HEK293 (cell line): ENCODE results near the gene COQ3.

Experiments
- CTCF ChIA-PET: fragments of 350-600 bp; formaldehyde crosslinking; extraction: SDS; loops from one replicate; lab custom pipeline; 2021; ENCODE audit warnings: antibody characterized with exemption; lab: Yijun Ruan, JAX
- POLR2A ChIA-PET: fragments of 300-600 bp; formaldehyde crosslinking; extraction: SDS; loops from one replicate; lab custom pipeline; 2020; ENCODE audit warnings: antibody characterized with exemption, inconsistent platforms; lab: Yijun Ruan, JAX
- H3K27ac ChIP-seq: fragments of 200-500 bp; sonication (Bioruptor generic); 2 replicates; pipeline ENCODE4 v1.5.1; 2014; ENCODE audit warnings: low read depth, low read length, control low read depth, inconsistent platforms; ENCODE audit errors: extremely low read depth
- H3K36me3 ChIP-seq, 2 experiments: fragments of 200-500 bp in 1 of 2; sonication (Bioruptor generic) in 1 of 2; 1 replicate in 1 of 2; 2 replicates in 1 of 2; pipeline ENCODE4 v1.5.1; 2014 to 2017; ENCODE audit warnings: inconsistent platforms in 2 of 2, low read length in 2 of 2; ENCODE audit not compliant: control insufficient read depth in 2 of 2, insufficient read depth in 1 of 2
- H3K4me1 ChIP-seq: fragments of 200-500 bp; sonication (Bioruptor generic); 2 replicates; pipeline ENCODE4 v1.5.1; 2014; ENCODE audit warnings: mild to moderate bottlenecking, low read length, inconsistent platforms; ENCODE audit not compliant: control insufficient read depth, insufficient read depth
- H3K4me3 ChIP-seq: 2 replicates; pipeline ENCODE4 v1.5.1; 2011; ENCODE audit warnings: low read depth, mild to moderate bottlenecking, control low read depth, low read length, moderate library complexity
- H3K9me3 ChIP-seq: fragments of 200-500 bp; sonication (Bioruptor generic); 2 replicates; pipeline ENCODE4 v1.5.1; 2014; ENCODE audit warnings: low read depth, low read length, inconsistent platforms; ENCODE audit not compliant: control insufficient read depth, insufficient read depth
- GLI4 ChIP-seq: fragments of 450-650 bp; formaldehyde crosslinking; IDR thresholded peaks from 2 replicates; pipeline ENCODE4 v1.5.1; 2016; ENCODE audit warnings: missing biosample characterization, missing genetic modification characterization
- ZBTB20 ChIP-seq: fragments of 450-650 bp; formaldehyde crosslinking; IDR thresholded peaks from 2 replicates; pipeline ENCODE4 v1.5.1; 2016; ENCODE audit warnings: missing biosample characterization, missing genetic modification characterization
- ZBTB7A ChIP-seq: fragments of 450-650 bp; formaldehyde crosslinking; IDR thresholded peaks from 2 replicates; pipeline ENCODE4 v1.5.1; 2016; ENCODE audit warnings: low read depth, missing biosample characterization, missing genetic modification characterization
- ZBTB8A ChIP-seq: fragments of 450-650 bp; formaldehyde crosslinking; IDR thresholded peaks from 2 replicates; pipeline ENCODE4 v1.5.1; 2016; ENCODE audit warnings: missing biosample characterization, missing genetic modification characterization
- ZNF121 ChIP-seq: fragments of 450-650 bp; formaldehyde crosslinking; IDR thresholded peaks from 2 replicates; pipeline ENCODE4 v1.5.1; 2016; ENCODE audit warnings: missing biosample characterization, missing genetic modification characterization
- ZNF157 ChIP-seq: fragments of 450-650 bp; formaldehyde crosslinking; IDR thresholded peaks from 2 replicates; pipeline ENCODE4 v1.5.1; 2016; ENCODE audit warnings: missing biosample characterization, missing genetic modification characterization
- ZNF19 ChIP-seq: fragments of 450-650 bp; formaldehyde crosslinking; IDR thresholded peaks from 2 replicates; pipeline ENCODE4; 2016; ENCODE audit warnings: missing biosample characterization, missing genetic modification characterization, low read depth
- ZNF335 ChIP-seq: fragments of 450-650 bp; formaldehyde crosslinking; conservative IDR thresholded peaks from 2 replicates; pipeline ENCODE4 v1.5.1; 2016; ENCODE audit warnings: missing biosample characterization, missing genetic modification characterization
- ZNF394 ChIP-seq: fragments of 450-650 bp; formaldehyde crosslinking; IDR thresholded peaks from 2 replicates; pipeline ENCODE4 v1.5.1; 2016; ENCODE audit warnings: missing biosample characterization, missing genetic modification characterization, mild to moderate bottlenecking, moderate library complexity, borderline replicate concordance
- ZNF449 ChIP-seq: fragments of 450-650 bp; formaldehyde crosslinking; IDR thresholded peaks from 2 replicates; pipeline ENCODE4 v1.5.1; 2017; ENCODE audit warnings: missing biosample characterization, mild to moderate bottlenecking, missing genetic modification characterization, moderate library complexity
- ZNF501 ChIP-seq: fragments of 450-650 bp; formaldehyde crosslinking; IDR thresholded peaks from 2 replicates; pipeline ENCODE4 v1.5.1; 2016; ENCODE audit warnings: missing biosample characterization, missing genetic modification characterization
- ZNF555 ChIP-seq: fragments of 450-650 bp; formaldehyde crosslinking; conservative IDR thresholded peaks from 2 replicates; pipeline ENCODE4 v1.5.1; 2017; ENCODE audit warnings: missing biosample characterization, mild to moderate bottlenecking, missing genetic modification characterization, inconsistent platforms
- ZNF610 ChIP-seq: fragments of 450-650 bp; formaldehyde crosslinking; IDR thresholded peaks from 2 replicates; pipeline ENCODE4 v1.5.1; 2016; ENCODE audit warnings: missing biosample characterization, missing genetic modification characterization, borderline replicate concordance
- ZNF660 ChIP-seq: fragments of 450-650 bp; IDR thresholded peaks from 2 replicates; pipeline ENCODE4 v1.5.1; 2018; ENCODE audit warnings: missing biosample characterization, mild to moderate bottlenecking, missing genetic modification characterization
- ZNF76 ChIP-seq: fragments of 450-650 bp; formaldehyde crosslinking; IDR thresholded peaks from 2 replicates; pipeline ENCODE4; 2016; ENCODE audit warnings: low read depth, missing biosample characterization, missing genetic modification characterization, borderline replicate concordance
- ZNF768 ChIP-seq: fragments of 450-650 bp; formaldehyde crosslinking; IDR thresholded peaks from 2 replicates; pipeline ENCODE4 v1.5.1; 2018; ENCODE audit warnings: missing biosample characterization, mild to moderate bottlenecking, missing genetic modification characterization
- ZNF792 ChIP-seq: fragments of 450-650 bp; formaldehyde crosslinking; IDR thresholded peaks from 2 replicates; pipeline ENCODE4 v1.5.1; 2016; ENCODE audit warnings: missing biosample characterization, missing genetic modification characterization
- TF ChIP-seq, protein P1 (sequence below): fragments of 450-650 bp; formaldehyde crosslinking; IDR thresholded peaks from 2 replicates; pipeline ENCODE4 v1.5.1; 2016; ENCODE audit warnings: missing biosample characterization, missing genetic modification characterization
- TF ChIP-seq, protein P2 (sequence below): fragments of 450-650 bp; formaldehyde crosslinking; IDR thresholded peaks from 2 replicates; pipeline ENCODE4 v1.5.1; 2016; ENCODE audit warnings: missing biosample characterization, missing genetic modification characterization

COQ3 gene

GRCh38 chr6:99348288-99349170 lies 45.5 kb downstream of the COQ3 start (continued):
- TF ChIP-seq, protein P1, sequence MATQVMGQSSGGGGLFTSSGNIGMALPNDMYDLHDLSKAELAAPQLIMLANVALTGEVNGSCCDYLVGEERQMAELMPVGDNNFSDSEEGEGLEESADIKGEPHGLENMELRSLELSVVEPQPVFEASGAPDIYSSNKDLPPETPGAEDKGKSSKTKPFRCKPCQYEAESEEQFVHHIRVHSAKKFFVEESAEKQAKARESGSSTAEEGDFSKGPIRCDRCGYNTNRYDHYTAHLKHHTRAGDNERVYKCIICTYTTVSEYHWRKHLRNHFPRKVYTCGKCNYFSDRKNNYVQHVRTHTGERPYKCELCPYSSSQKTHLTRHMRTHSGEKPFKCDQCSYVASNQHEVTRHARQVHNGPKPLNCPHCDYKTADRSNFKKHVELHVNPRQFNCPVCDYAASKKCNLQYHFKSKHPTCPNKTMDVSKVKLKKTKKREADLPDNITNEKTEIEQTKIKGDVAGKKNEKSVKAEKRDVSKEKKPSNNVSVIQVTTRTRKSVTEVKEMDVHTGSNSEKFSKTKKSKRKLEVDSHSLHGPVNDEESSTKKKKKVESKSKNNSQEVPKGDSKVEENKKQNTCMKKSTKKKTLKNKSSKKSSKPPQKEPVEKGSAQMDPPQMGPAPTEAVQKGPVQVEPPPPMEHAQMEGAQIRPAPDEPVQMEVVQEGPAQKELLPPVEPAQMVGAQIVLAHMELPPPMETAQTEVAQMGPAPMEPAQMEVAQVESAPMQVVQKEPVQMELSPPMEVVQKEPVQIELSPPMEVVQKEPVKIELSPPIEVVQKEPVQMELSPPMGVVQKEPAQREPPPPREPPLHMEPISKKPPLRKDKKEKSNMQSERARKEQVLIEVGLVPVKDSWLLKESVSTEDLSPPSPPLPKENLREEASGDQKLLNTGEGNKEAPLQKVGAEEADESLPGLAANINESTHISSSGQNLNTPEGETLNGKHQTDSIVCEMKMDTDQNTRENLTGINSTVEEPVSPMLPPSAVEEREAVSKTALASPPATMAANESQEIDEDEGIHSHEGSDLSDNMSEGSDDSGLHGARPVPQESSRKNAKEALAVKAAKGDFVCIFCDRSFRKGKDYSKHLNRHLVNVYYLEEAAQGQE (tag by site-specific recombination) = no peak
- peak; percentile 78 for TF ChIP-seq ZNF76 (tag by site-specific recombination)
- TF ChIP-seq, protein P2, sequence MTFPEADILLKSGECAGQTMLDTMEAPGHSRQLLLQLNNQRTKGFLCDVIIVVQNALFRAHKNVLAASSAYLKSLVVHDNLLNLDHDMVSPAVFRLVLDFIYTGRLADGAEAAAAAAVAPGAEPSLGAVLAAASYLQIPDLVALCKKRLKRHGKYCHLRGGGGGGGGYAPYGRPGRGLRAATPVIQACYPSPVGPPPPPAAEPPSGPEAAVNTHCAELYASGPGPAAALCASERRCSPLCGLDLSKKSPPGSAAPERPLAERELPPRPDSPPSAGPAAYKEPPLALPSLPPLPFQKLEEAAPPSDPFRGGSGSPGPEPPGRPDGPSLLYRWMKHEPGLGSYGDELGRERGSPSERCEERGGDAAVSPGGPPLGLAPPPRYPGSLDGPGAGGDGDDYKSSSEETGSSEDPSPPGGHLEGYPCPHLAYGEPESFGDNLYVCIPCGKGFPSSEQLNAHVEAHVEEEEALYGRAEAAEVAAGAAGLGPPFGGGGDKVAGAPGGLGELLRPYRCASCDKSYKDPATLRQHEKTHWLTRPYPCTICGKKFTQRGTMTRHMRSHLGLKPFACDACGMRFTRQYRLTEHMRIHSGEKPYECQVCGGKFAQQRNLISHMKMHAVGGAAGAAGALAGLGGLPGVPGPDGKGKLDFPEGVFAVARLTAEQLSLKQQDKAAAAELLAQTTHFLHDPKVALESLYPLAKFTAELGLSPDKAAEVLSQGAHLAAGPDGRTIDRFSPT (tag by site-specific recombination) = peak; percentile 78
- peak; percentile 79 for TF ChIP-seq ZBTB8A (tag by site-specific recombination)
- TF ChIP-seq ZNF610 (tag by site-specific recombination) = no peak
- no peak for TF ChIP-seq ZNF19 (tag by site-specific recombination)
- peak; percentile 78; the same call in 1 of the 2 replicates for TF ChIP-seq ZBTB20
- TF ChIP-seq ZNF792 (tag by site-specific recombination) = no peak
- peak; percentile 73 for TF ChIP-seq ZNF449
- TF ChIP-seq ZNF157 = no peak
- 0 out of 2 replicates have a peak, but pooled peaks have one; percentile 65 for TF ChIP-seq ZNF335 (tag by site-specific recombination)

GRCh38 chr6:99347804-99348203 lies 46.2 kb downstream of the COQ3 start:
- H3K9me3 ChIP-seq = no peaks in the 10 kb centered on the region
- H3K36me3 ChIP-seq = peaks cover 0 to 5% of the 10 kb centered on the region in 2 experiments; a peak in 2 of 3 replicates
- CTCF ChIA-PET = interaction anchor here (1.0 to 10.1 kb wide), 4 partner anchors 10 to 29 kb away, joined by 4 to 125 read pairs (median 8); no protein-coding TSS in a partner anchor
- H3K4me3 ChIP-seq = no peak overlapping the region; the same call in 1 of the 2 replicates
- peaks cover 5% of the 10 kb centered on the region; the same call in 1 of the 2 replicates for H3K4me1 ChIP-seq
- POLR2A ChIA-PET = interaction anchor here (0.7 to 4.5 kb wide), 6 partner anchors 10 to 221 kb away, joined by 3 to 41 read pairs (median 6); partner anchors contain the start of genes CCNC and COQ3
- no peak overlapping the region for H3K27ac ChIP-seq
- TF ChIP-seq ZNF555 (no peak), ZNF660 (tag by site-specific recombination) (peak; percentile 93)
- TF ChIP-seq, all 188 proteins: peak for 1

DNA sequence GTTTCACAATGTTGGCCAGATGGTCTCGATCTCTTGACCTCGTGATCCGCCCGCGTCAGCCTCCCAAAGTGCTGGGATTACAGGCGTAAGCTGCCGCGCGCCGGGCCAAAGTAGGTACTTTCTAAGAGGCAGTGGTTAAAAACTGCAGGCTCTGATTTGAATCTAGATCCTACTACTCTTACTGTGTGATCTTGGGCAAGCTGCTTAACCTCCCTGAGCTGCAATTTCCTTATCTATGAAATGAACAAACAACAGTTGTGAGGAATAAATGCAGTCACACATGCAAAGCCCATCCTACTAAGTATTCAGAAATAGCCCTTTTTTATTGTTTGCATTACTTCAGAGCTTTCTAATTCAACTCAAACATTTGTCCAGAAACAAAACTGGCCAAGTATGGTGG lies 47.4 kb downstream of the COQ3 start:
- H3K9me3 ChIP-seq = no peaks in the 10 kb centered on the region
- H3K27ac ChIP-seq = no peak overlapping the region
- ChIA-PET POLR2A (interaction anchor here (0.7 to 4.5 kb wide), 4 partner anchors 48 to 490 kb away, joined by 6 to 41 read pairs (median 10); partner anchors contain the start of gene COQ3), CTCF (interaction anchor here (0.8 to 10.1 kb wide), 5 partner anchors 9 to 129 kb away, joined by 3 to 125 read pairs (median 7); no protein-coding TSS in a partner anchor)
- no peak for TF ChIP-seq ZNF394 (tag by site-specific recombination)
- 0 out of 2 replicates have a peak, but pooled peaks have one; percentile 39 for TF ChIP-seq ZNF768 (tag by site-specific recombination)
- no peak for TF ChIP-seq ZNF501 (tag by site-specific recombination)
- no peak for TF ChIP-seq ZNF121 (tag by site-specific recombination)
- TF ChIP-seq GLI4 (tag by site-specific recombination) = no peak
- no peak for TF ChIP-seq ZBTB7A (tag by site-specific recombination)
- H3K4me3 ChIP-seq = no peak overlapping the region
- peaks cover 0 to 7% of the 10 kb centered on the region in 2 experiments; a peak in 2 of 3 replicates for H3K36me3 ChIP-seq
- peaks cover 5% of the 10 kb centered on the region; the same call in 1 of the 2 replicates for H3K4me1 ChIP-seq
